Epithelial cell of proximal tubule (primary cell): ENCODE data around the gene TSC22D1. TPM values are rescaled to one million over a fixed set of nuclear protein-coding genes. Genes with fewer than 3 reads are reported as not detected.

Experiments used
- DNase-seq: peaks from one replicate; pipeline ENCODE4 v3.0.0-alpha.2; 2011; ENCODE audit warnings: low read depth
- H3K4me3 ChIP-seq: 2 replicates; pipeline ENCODE4 v1.5.1; 2011; ENCODE audit warnings: low read depth, mild to moderate bottlenecking, low read length
- CTCF ChIP-seq: conservative IDR thresholded peaks from 2 replicates; pipeline ENCODE4 v1.5.1; 2012; ENCODE audit warnings: low read depth, mild to moderate bottlenecking, low read length
- total RNA-seq: library from RNA; depleted of rRNA; stranded (reverse); fragments of >200 nt; gene quantifications from 2 replicates; pipeline ENCODE4 v1.2.3, GENCODE V29; 2015

Gene TSC22D1
- total RNA-seq, 1 donor from 2014 or later = 38.3 TPM

GRCh38 chr13:44404261-44405132 is 171.6 kb downstream of the TSC22D1 start:
- no peak for DNase-seq
- H3K4me3 ChIP-seq = no peak overlapping the region
- TF ChIP-seq CTCF = no peak

GRCh38 chr13:44403461-44404056 is 172.6 kb downstream of the TSC22D1 start:
- no peak for TF ChIP-seq CTCF
- no peak for DNase-seq
- H3K4me3 ChIP-seq = no peak overlapping the region

- no peak for TF ChIP-seq CTCF
- no peak for DNase-seq
- no peak overlapping the region for H3K4me3 ChIP-seq
Measured at GRCh38 chr13:44402899-44403445, 173.2 kb downstream of the TSC22D1 start.

- TF ChIP-seq CTCF = no peak
- no peak for DNase-seq
- no peak overlapping the region for H3K4me3 ChIP-seq
Measured at GRCh38 chr13:44401577-44401976, 174.6 kb downstream of the TSC22D1 start.

- DNase-seq = no peak
- no peak overlapping the region for H3K4me3 ChIP-seq
- no peak for TF ChIP-seq CTCF
Measured at GRCh38 chr13:44400736-44401135, 175.4 kb downstream of the TSC22D1 start.

- H3K4me3 ChIP-seq = no peak overlapping the region
- no peak for TF ChIP-seq CTCF
- no peak for DNase-seq
Measured at GRCh38 chr13:44399074-44399473, 177.1 kb downstream of the TSC22D1 start.
